Transverse colon (tissue), 4 donors: ENCODE measurements around the gene SAPCD2. TPM values are rescaled to one million over a fixed set of nuclear protein-coding genes. Genes with fewer than 3 reads are reported as not detected.

ENCODE experiments used
- DNase-seq: peaks from one replicate; pipeline ENCODE4 v3.0.0-alpha.2; 2019
- H3K27ac ChIP-seq, 4 donors: fragments of 200-600 bp; sonication (generic); 2 replicates each; pipeline ENCODE4 v1.5.1; 2016 to 2018; ENCODE audit warnings: inconsistent platforms in 4 of 4
- H3K27me3 ChIP-seq: fragments of 200-600 bp; sonication (generic); 2 replicates; pipeline ENCODE4 v1.5.1; 2017; ENCODE audit warnings: inconsistent platforms
- H3K36me3 ChIP-seq, 4 donors: fragments of 200-600 bp; sonication (generic); 2 replicates each; pipeline ENCODE4 v1.5.1; 2017 to 2019; ENCODE audit warnings: inconsistent platforms in 4 of 4
- H3K4me1 ChIP-seq, 4 donors: fragments of 200-600 bp; sonication (generic); 2 replicates each; pipeline ENCODE4 v1.5.1; 2017 to 2020; ENCODE audit warnings: inconsistent platforms in 4 of 4
- H3K4me3 ChIP-seq, 4 donors: fragments of 200-600 bp; sonication (generic); 1 replicate in 1 of 4; 2 replicates in 3 of 4; pipeline versions ENCODE4 v1.5.1 to v1.6.1; 2017 to 2019; ENCODE audit warnings: inconsistent platforms in 4 of 4
- H3K9me3 ChIP-seq, 2 donors: fragments of 200-600 bp; sonication (generic); 2 replicates each; pipeline ENCODE4 v1.5.1; 2017 to 2019; ENCODE audit warnings: inconsistent platforms in 2 of 2
- EP300 ChIP-seq: sonication (generic); formaldehyde crosslinking; IDR thresholded peaks from one replicate; pipeline ENCODE4 v1.6.1; 2017; ENCODE audit warnings: antibody characterized with exemption, low read depth
- POLR2A ChIP-seq: fragments of 450-650 bp; IDR thresholded peaks from one replicate; pipeline ENCODE4 v1.6.1; 2016; ENCODE audit warnings: antibody characterized with exemption, mild to moderate bottlenecking, moderate library complexity
- POLR2AphosphoS5 ChIP-seq, 3 donors: sonication (generic); formaldehyde crosslinking; IDR thresholded peaks; one replicate each; pipeline ENCODE4 v1.6.1; 2016; ENCODE audit warnings: antibody characterized with exemption in 3 of 3
- WGBS, 2 donors: methylation state at CpG; one replicate each; pipeline ENCODE4 v1.1.5; 2018; ENCODE audit warnings: low coverage in 1 of 2; 5-methylcytosine and 5-hydroxymethylcytosine counted together
- in situ Hi-C, 4 donors: fragments of 200-750 bp; cut with MboI; loops; one replicate each; pipeline versions ENCODE4 v1.15.0 to v1.15.1; 2017; ENCODE audit warnings: low sequenced_read_pairs in 3 of 4, low pct_ligation_motif_present in 1 of 4, low pct_unique_long_range_greater_than_20kb in 1 of 4
- intact Hi-C: fragments of 100-400 bp; cut with DNase I; formaldehyde crosslinking; loops from one replicate; pipeline ENCODE4 v1.15.1; 2023; ENCODE audit warnings: low total_unique reads
- total RNA-seq, 4 donors: library from RNA; depleted of rRNA; stranded (reverse); fragments of >200 nt; gene quantifications; one replicate each; pipeline ENCODE4 v1.1.0, GENCODE V29; 2016
- TF ChIP-seq, protein P1 (sequence below), 5 experiments: fragments of 200-600 bp in 3 of 5; fragments of 450-650 bp in 2 of 5; sonication (generic) in 3 of 5; IDR thresholded peaks; 1 replicate in 2 of 5; 2 replicates in 3 of 5; pipeline ENCODE4 v1.5.1; 2016 to 2017; ENCODE audit warnings: antibody characterized with exemption in 5 of 5, inconsistent platforms in 3 of 5, mild to moderate bottlenecking in 2 of 5, moderate library complexity in 1 of 5

The SAPCD2 gene
- total RNA-seq, 4 donors from 2014 or later, result 0.37 to 37.2 (median 3.3) TPM

DNA sequence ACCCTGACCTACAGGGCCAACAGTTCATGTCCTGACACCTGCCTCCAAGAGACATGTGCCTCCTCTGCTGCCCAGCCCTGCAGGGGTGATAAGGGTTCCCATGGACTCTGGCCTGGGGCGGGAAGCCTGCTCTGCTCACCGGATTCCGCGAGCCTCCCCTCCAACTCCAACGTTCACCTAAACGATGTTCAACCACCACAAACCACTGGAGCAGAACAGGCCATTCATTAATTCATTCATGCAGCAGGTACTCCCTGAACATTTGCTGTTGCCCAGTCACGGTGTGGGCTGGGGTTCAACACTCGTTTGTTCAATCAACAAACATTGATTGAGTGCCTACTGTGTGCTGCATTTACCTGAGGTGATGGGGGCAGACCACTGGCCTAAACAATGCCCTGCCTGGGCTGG, 3.6 kb upstream of the SAPCD2 start:
- Histone ChIP-seq H3K36me3 (no peaks in the 10 kb centered on the region), H3K27me3 (peaks cover 31% of the 10 kb centered on the region), H3K4me3 (no peak overlapping the region), H3K9me3 (no peaks in the 10 kb centered on the region), H3K27ac (no peak overlapping the region), H3K4me1 (peaks cover 20 to 42% (median 33%) of the 10 kb centered on the region in 4 donors)
- no peak for DNase-seq
- WGBS, 2 donors, result 51% methylated on average over 7 of the region's 8 CpGs; no CpG with 5 or more reads in 1 of the 2 donors
- in situ Hi-C loops (no loop called here), intact Hi-C loops (no loop called here)
- TF ChIP-seq, protein P1, sequence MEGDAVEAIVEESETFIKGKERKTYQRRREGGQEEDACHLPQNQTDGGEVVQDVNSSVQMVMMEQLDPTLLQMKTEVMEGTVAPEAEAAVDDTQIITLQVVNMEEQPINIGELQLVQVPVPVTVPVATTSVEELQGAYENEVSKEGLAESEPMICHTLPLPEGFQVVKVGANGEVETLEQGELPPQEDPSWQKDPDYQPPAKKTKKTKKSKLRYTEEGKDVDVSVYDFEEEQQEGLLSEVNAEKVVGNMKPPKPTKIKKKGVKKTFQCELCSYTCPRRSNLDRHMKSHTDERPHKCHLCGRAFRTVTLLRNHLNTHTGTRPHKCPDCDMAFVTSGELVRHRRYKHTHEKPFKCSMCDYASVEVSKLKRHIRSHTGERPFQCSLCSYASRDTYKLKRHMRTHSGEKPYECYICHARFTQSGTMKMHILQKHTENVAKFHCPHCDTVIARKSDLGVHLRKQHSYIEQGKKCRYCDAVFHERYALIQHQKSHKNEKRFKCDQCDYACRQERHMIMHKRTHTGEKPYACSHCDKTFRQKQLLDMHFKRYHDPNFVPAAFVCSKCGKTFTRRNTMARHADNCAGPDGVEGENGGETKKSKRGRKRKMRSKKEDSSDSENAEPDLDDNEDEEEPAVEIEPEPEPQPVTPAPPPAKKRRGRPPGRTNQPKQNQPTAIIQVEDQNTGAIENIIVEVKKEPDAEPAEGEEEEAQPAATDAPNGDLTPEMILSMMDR (IDR thresholded peaks at IDR 0.05), result no peak
- TF ChIP-seq EP300 (no peak), POLR2A (no peak), POLR2AphosphoS5 (IDR thresholded peaks at IDR 0.05) (no peak)

DNA sequence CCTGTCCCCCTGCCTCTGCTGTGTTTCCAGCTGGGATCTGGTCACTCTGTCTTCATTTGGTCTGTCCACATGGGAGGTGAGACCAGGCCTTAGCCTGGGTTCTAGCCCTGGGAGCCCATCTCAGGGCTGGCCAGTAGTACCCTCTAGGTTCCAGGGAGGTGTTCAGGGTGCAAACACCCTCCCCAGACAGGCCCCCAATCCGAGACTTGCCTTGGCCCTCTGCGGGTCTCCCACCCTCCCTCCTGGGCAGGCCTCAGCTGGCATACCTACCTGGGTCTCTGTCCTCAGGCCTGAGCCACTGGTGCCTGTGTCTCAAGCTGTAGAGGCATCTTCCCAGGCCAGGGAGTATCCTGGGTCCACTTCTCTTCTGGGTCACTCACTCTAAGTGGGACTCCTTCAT, 925 bp upstream of the SAPCD2 start:
- intact Hi-C loops (no loop called here), in situ Hi-C loops (no loop called here)
- no peaks in the 10 kb centered on the region for H3K36me3 ChIP-seq
- no peaks in the 10 kb centered on the region for H3K9me3 ChIP-seq
- H3K27me3 ChIP-seq, result peaks cover 15% of the 10 kb centered on the region
- WGBS, 2 donors, result 100% methylated on average over 1 of the region's 2 CpGs; no CpG with 5 or more reads in 1 of the 2 donors
- peak overlapping the region; percentile 69 to 84 (median 77) for H3K27ac ChIP-seq
- TF ChIP-seq POLR2A (no peak), POLR2AphosphoS5 (IDR thresholded peaks at IDR 0.05) (no peak), EP300 (no peak)
- TF ChIP-seq, protein P1 (IDR thresholded peaks at IDR 0.05), result no peak
- peaks cover 4 to 26% (median 23%) of the 10 kb centered on the region in 4 donors for H3K4me1 ChIP-seq
- peak; percentile 7 for DNase-seq
- peak overlapping the region in 1 of 4 donors; percentile 57 for H3K4me3 ChIP-seq

DNA sequence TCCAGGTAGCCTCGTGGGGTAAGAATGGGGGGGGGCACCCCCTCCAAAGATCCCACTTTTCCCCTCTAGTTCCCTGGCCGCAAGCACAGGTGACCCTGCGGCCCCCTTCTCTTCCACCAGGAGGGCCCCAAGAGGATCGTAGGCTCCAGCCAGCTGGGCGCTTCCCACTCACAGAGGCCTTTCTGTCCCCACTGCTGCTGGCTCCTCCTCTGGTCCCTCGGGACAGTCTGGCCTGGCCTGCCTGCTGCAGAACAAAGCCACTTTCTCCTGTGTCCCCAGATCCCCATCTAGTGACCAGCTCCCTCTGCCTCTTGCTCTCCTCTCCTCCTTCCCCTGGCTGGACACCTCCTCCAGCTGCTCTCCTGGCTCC, 534 bp upstream of the SAPCD2 start:
- Histone ChIP-seq H3K4me3 (peak overlapping the region in 3 of 4 donors; percentile 42 to 57 (median 49)), H3K4me1 (peaks cover 4 to 26% (median 23%) of the 10 kb centered on the region in 4 donors), H3K27me3 (peaks cover 14% of the 10 kb centered on the region), H3K9me3 (no peaks in the 10 kb centered on the region), H3K27ac (peak overlapping the region; percentile 69 to 84 (median 77)), H3K36me3 (no peaks in the 10 kb centered on the region)
- intact Hi-C loops (no loop called here), in situ Hi-C loops (no loop called here)
- 19% methylated on average over 6 of the region's 6 CpGs; no CpG with 5 or more reads in 1 of the 2 donors for WGBS, 2 donors
- TF ChIP-seq, protein P1 (IDR thresholded peaks at IDR 0.05), result peak in 2 of 5 experiments; percentile 29 to 36
- no peak for TF ChIP-seq EP300
- no peak for DNase-seq

DNA sequence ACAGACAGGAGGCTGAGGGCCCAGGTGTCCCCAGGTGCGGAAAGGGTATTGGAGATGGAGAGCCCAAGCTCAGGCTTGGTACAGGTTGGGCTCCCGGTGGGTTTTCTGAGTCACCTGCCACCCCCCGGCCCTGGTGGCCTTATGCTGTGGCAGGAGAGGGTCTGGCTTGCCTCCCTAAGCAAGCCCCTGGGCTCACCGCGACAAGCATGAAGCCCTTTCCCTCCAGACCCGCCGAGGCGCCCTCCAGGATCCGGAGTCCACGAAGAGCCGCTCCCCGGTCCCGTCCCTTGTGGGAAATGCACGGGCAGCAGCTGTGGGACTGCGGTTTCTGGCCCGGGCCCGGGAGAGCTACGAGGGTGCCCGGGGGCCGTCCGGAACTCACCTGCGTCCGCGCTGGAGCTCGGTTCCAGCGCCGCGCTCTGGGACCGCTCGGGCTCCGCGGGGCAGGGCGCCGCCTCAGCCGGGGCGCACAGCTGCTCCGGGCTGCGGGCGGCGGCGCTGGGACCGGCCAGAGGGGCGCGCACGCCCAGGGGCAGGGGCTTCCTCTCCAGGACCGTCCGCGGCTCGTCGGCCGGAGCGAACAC, 757 bp downstream of the SAPCD2 start:
- Histone ChIP-seq H3K36me3 (no peaks in the 10 kb centered on the region), H3K4me3 (peak overlapping the region in 3 of 4 donors; percentile 42 to 57 (median 49)), H3K27me3 (peaks cover 14% of the 10 kb centered on the region), H3K4me1 (peaks cover 4 to 26% (median 23%) of the 10 kb centered on the region in 4 donors), H3K9me3 (no peaks in the 10 kb centered on the region), H3K27ac (peak overlapping the region in 2 of 4 donors; percentile 83 to 84)
- in situ Hi-C loops (no loop called here), intact Hi-C loops (loop anchor here (2.0 kb wide), 1 partner anchor 23 kb away; the partner anchor contains the start of gene NPDC1)
- peak; percentile 14 for DNase-seq
- TF ChIP-seq, protein P1 (IDR thresholded peaks at IDR 0.05), result no peak
- TF ChIP-seq POLR2A, result no peak
- no peak for TF ChIP-seq POLR2AphosphoS5 (IDR thresholded peaks at IDR 0.05)
- no peak for TF ChIP-seq EP300
- 2% methylated on average over 44 of the region's 52 CpGs; no CpG with 5 or more reads in 1 of the 2 donors for WGBS, 2 donors
